Measurements from ENCODE around the gene OSBPL8.
"Not testable (repeated sequence)": the region's sequence is repeated elsewhere in the genome, so short reads cannot be mapped to it uniquely, and the experiment has no call there.

OSBPL8 gene

GRCh38 chr12:76375939-76376338 lies 183.6 kb downstream of the OSBPL8 start:
- Histone ChIP-seq H3K4me3 (ENCODE audit: low read length) (no peak overlapping the region), H2AFZ (ENCODE audit: low read depth, low read length) (no peak overlapping the region), H3K9me3 (ENCODE audit: low read length) (no peaks in the 10 kb centered on the region), H3K27me3 (ENCODE audit: insufficient read depth, low read length) (no peaks in the 10 kb centered on the region), H3K36me3 (ENCODE audit: insufficient read depth, low read length) (peaks cover 53% of the 10 kb centered on the region), H3K4me1 (ENCODE audit: insufficient read depth, low read length) (no peaks in the 10 kb centered on the region)

- Histone ChIP-seq H3K9me3 (ENCODE audit: low read length) (no peaks in the 10 kb centered on the region), H3K27me3 (ENCODE audit: insufficient read depth, low read length) (no peaks in the 10 kb centered on the region), H2AFZ (ENCODE audit: low read depth, low read length) (no peak overlapping the region), H3K4me3 (ENCODE audit: low read length) (no peak overlapping the region), H3K4me1 (ENCODE audit: insufficient read depth, low read length) (no peaks in the 10 kb centered on the region), H3K36me3 (ENCODE audit: insufficient read depth, low read length) (peaks cover 55% of the 10 kb centered on the region)
Observed at GRCh38 chr12:76375470-76375869, 184.1 kb downstream of the OSBPL8 start.

GRCh38 chr12:76374386-76375020 lies 185.1 kb downstream of the OSBPL8 start:
- Histone ChIP-seq H3K4me1 (ENCODE audit: insufficient read depth, low read length) (no peaks in the 10 kb centered on the region), H2AFZ (ENCODE audit: low read depth, low read length) (no peak overlapping the region), H3K27me3 (ENCODE audit: insufficient read depth, low read length) (no peaks in the 10 kb centered on the region), H3K9me3 (ENCODE audit: low read length) (no peaks in the 10 kb centered on the region), H3K4me3 (ENCODE audit: low read length) (no peak overlapping the region), H3K36me3 (ENCODE audit: insufficient read depth, low read length) (peaks cover 61% of the 10 kb centered on the region)

- H3K9me3 ChIP-seq (ENCODE audit: low read length), result peaks cover 7% of the 10 kb centered on the region
- H3K4me3 ChIP-seq (ENCODE audit: low read length), result no peak overlapping the region
- H3K27me3 ChIP-seq (ENCODE audit: insufficient read depth, low read length), result no peaks in the 10 kb centered on the region
- no peak overlapping the region for H2AFZ ChIP-seq (ENCODE audit: low read depth, low read length)
- peaks cover 72% of the 10 kb centered on the region for H3K36me3 ChIP-seq (ENCODE audit: insufficient read depth, low read length)
- H3K4me1 ChIP-seq (ENCODE audit: insufficient read depth, low read length), result no peaks in the 10 kb centered on the region
Observed at GRCh38 chr12:76368230-76368629, 191.3 kb downstream of the OSBPL8 start.

- H3K4me3 ChIP-seq (ENCODE audit: low read length), result no peak overlapping the region
- no peaks in the 10 kb centered on the region for H3K27me3 ChIP-seq (ENCODE audit: insufficient read depth, low read length)
- peaks cover 65% of the 10 kb centered on the region for H3K36me3 ChIP-seq (ENCODE audit: insufficient read depth, low read length)
- no peaks in the 10 kb centered on the region for H3K4me1 ChIP-seq (ENCODE audit: insufficient read depth, low read length)
- H3K9me3 ChIP-seq (ENCODE audit: low read length), result peaks cover 7% of the 10 kb centered on the region
- H2AFZ ChIP-seq (ENCODE audit: low read depth, low read length), result no peak overlapping the region
Observed at GRCh38 chr12:76366163-76366562, 193.4 kb downstream of the OSBPL8 start.

- H3K27me3 ChIP-seq (ENCODE audit: insufficient read depth, low read length); H3K4me1 ChIP-seq (ENCODE audit: insufficient read depth, low read length); H3K4me3 ChIP-seq (ENCODE audit: low read length); H3K9me3 ChIP-seq (ENCODE audit: low read length); H2AFZ ChIP-seq (ENCODE audit: low read depth, low read length): not testable (repeated sequence)
- peaks cover 54% of the 10 kb centered on the region for H3K36me3 ChIP-seq (ENCODE audit: insufficient read depth, low read length)
Observed at GRCh38 chr12:76364131-76364530, 195.4 kb downstream of the OSBPL8 start.

- Histone ChIP-seq H3K36me3 (ENCODE audit: insufficient read depth, low read length) (peaks cover 42% of the 10 kb centered on the region), H2AFZ (ENCODE audit: low read depth, low read length) (no peak overlapping the region), H3K9me3 (ENCODE audit: low read length) (no peaks in the 10 kb centered on the region)
Observed at GRCh38 chr12:76360316-76360715, 199.3 kb downstream of the OSBPL8 start.

GRCh38 chr12:76356071-76356470 lies 203.5 kb downstream of the OSBPL8 start:
- Histone ChIP-seq H3K9me3 (ENCODE audit: low read length) (no peaks in the 10 kb centered on the region), H3K27me3 (ENCODE audit: insufficient read depth, low read length) (no peaks in the 10 kb centered on the region), H3K4me1 (ENCODE audit: insufficient read depth, low read length) (no peaks in the 10 kb centered on the region), H2AFZ (ENCODE audit: low read depth, low read length) (no peak overlapping the region), H3K36me3 (ENCODE audit: insufficient read depth, low read length) (peaks cover 29% of the 10 kb centered on the region), H3K4me3 (ENCODE audit: low read length) (no peak overlapping the region)

More at GRCh38 chr12:76360316-76360715, 199.3 kb downstream of the OSBPL8 start:
- no peak overlapping the region for H3K4me3 ChIP-seq (ENCODE audit: low read length)
- H3K27me3 ChIP-seq (ENCODE audit: insufficient read depth, low read length), result no peaks in the 10 kb centered on the region
- no peaks in the 10 kb centered on the region for H3K4me1 ChIP-seq (ENCODE audit: insufficient read depth, low read length)

GRCh38 chr12:76348079-76348901 lies 211.3 kb downstream of the OSBPL8 start, which contains the start of gene BBS10:
Gene BBS10 (minus strand): TSS chr12:76348415. CDS start chr12:76348358, 57 bp downstream.
- peaks cover 17% of the 10 kb centered on the region for H3K4me1 ChIP-seq (ENCODE audit: insufficient read depth, low read length)
- no peaks in the 10 kb centered on the region for H3K36me3 ChIP-seq (ENCODE audit: insufficient read depth, low read length)
- H2AFZ ChIP-seq (ENCODE audit: low read depth, low read length), result peak within 1 kb of the TSS; percentile 81
- H3K9me3 ChIP-seq (ENCODE audit: low read length), result no peaks in the 10 kb centered on the region
- no peaks in the 10 kb centered on the region for H3K27me3 ChIP-seq (ENCODE audit: insufficient read depth, low read length)
- H3K4me3 ChIP-seq (ENCODE audit: low read length), result peak within 1 kb of the TSS; percentile 78

GRCh38 chr12:76346798-76347420 lies 212.7 kb downstream of the OSBPL8 start:
- no peaks in the 10 kb centered on the region for H3K9me3 ChIP-seq (ENCODE audit: low read length)
- H3K4me3 ChIP-seq (ENCODE audit: low read length), result peak overlapping the region; percentile 78
- peaks cover 17% of the 10 kb centered on the region for H3K4me1 ChIP-seq (ENCODE audit: insufficient read depth, low read length)
- no peak overlapping the region for H2AFZ ChIP-seq (ENCODE audit: low read depth, low read length)
- no peaks in the 10 kb centered on the region for H3K27me3 ChIP-seq (ENCODE audit: insufficient read depth, low read length)
- no peaks in the 10 kb centered on the region for H3K36me3 ChIP-seq (ENCODE audit: insufficient read depth, low read length)

- Histone ChIP-seq H3K36me3 (ENCODE audit: insufficient read depth, low read length) (no peaks in the 10 kb centered on the region), H3K27me3 (ENCODE audit: insufficient read depth, low read length) (no peaks in the 10 kb centered on the region), H3K9me3 (ENCODE audit: low read length) (no peaks in the 10 kb centered on the region), H3K4me1 (ENCODE audit: insufficient read depth, low read length) (peaks cover 17% of the 10 kb centered on the region), H2AFZ (ENCODE audit: low read depth, low read length) (no peak overlapping the region), H3K4me3 (ENCODE audit: low read length) (no peak overlapping the region)
Observed at GRCh38 chr12:76346236-76346635, 213.3 kb downstream of the OSBPL8 start.

- no peaks in the 10 kb centered on the region for H3K27me3 ChIP-seq (ENCODE audit: insufficient read depth, low read length)
- no peak overlapping the region for H2AFZ ChIP-seq (ENCODE audit: low read depth, low read length)
- H3K9me3 ChIP-seq (ENCODE audit: low read length), result no peaks in the 10 kb centered on the region
- peaks cover 17% of the 10 kb centered on the region for H3K4me1 ChIP-seq (ENCODE audit: insufficient read depth, low read length)
- no peaks in the 10 kb centered on the region for H3K36me3 ChIP-seq (ENCODE audit: insufficient read depth, low read length)
- H3K4me3 ChIP-seq (ENCODE audit: low read length), result no peak overlapping the region
Observed at GRCh38 chr12:76345569-76345968, 214.0 kb downstream of the OSBPL8 start.

- H3K27me3 ChIP-seq (ENCODE audit: insufficient read depth, low read length), result no peaks in the 10 kb centered on the region
- H3K9me3 ChIP-seq (ENCODE audit: low read length), result no peaks in the 10 kb centered on the region
- H3K4me1 ChIP-seq (ENCODE audit: insufficient read depth, low read length), result peaks cover 2% of the 10 kb centered on the region
- no peak overlapping the region for H3K4me3 ChIP-seq (ENCODE audit: low read length)
- H2AFZ ChIP-seq (ENCODE audit: low read depth, low read length), result no peak overlapping the region
- no peaks in the 10 kb centered on the region for H3K36me3 ChIP-seq (ENCODE audit: insufficient read depth, low read length)
Observed at GRCh38 chr12:76341436-76342030, 218.0 kb downstream of the OSBPL8 start.
